ENCODE data around the gene ARHGAP33. TPM values are rescaled to one million over a fixed set of nuclear protein-coding genes. Genes with fewer than 3 reads are reported as not detected.

ARHGAP33 gene
- total RNA-seq, 1 donor from 2014 or later: 24.5 TPM

DNA sequence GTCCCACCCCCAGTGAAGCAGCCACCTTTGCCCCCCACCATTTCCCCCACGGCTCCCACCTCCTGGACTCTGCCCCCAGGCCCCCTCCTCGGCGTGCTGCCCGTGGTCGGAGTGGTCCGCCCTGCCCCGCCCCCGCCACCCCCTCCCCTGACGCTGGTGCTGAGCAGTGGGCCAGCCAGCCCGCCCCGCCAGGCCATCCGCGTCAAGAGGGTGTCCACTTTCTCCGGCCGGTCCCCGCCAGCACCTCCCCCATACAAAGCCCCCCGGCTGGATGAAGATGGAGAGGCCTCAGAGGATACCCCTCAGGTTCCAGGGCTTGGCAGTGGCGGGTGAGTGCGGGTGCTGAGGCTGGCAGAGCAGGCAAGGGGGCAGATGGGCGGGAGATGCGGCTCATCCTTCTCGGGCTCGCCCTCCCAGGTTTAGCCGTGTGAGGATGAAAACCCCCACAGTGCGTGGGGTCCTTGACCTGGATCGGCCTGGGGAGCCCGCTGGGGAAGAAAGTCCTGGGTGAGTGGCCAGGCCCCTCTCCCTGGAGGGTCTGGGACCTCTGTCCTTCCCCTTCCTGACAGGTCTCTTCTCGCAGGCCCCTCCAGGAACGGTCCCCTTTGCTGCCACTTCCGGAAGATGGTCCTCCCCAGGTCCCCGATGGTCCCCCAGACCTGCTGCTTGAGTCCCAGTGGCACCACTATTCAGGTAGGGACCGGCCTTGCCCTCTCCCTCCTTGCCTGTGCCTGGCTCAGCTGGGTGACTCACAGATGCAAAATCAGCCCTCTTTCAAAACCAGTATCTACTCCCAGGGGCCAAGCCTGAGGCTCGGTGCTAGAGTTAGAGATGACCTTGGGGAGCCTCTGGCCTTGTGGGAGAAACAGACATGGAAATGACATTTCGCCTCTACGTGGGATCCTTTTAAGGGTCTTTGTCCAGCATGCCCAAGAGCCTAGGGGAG is 41.9 kb upstream of the ARHGAP33 start:
- Mint-ChIP-seq H3K9me3 (no peaks in the 10 kb centered on the region), H3K4me3 (no peak overlapping the region), H3K4me1 (ENCODE audit: low read depth) (no peaks in the 10 kb centered on the region), H3K27me3 (ENCODE audit: insufficient read depth) (no peaks in the 10 kb centered on the region), H3K27ac (no peak overlapping the region), H3K36me3 (ENCODE audit: low read depth) (peaks cover 59% of the 10 kb centered on the region)
- no peak for DNase-seq (ENCODE audit: low spot score)
- intact Hi-C loops (cut with micrococcal nuclease): no loop called here

DNA sequence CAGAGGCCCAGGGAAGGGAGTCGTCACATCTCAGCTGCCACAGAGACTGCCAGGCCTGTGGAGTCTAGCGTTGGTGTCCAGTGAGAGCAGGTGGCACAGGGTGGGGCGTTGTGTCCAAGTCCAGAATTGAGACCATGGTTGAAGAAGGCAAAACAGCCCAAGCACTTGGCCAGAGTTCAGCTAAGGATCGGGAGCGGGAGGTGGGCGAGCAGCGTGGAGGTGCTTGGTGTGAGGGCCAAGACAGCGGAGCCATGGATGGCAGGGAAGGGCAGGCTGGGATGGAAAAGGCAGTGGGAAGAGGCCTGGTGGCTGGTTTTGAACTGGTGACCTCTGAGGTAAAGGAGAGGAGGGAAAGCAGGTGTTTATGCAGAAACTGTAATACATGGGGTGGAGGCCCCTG is 41.1 kb upstream of the ARHGAP33 start:
- intact Hi-C loops (cut with micrococcal nuclease): no loop called here
- no peak overlapping the region for H3K4me3 Mint-ChIP-seq
- no peaks in the 10 kb centered on the region for H3K9me3 Mint-ChIP-seq
- H3K27me3 Mint-ChIP-seq (ENCODE audit: insufficient read depth): no peaks in the 10 kb centered on the region
- H3K27ac Mint-ChIP-seq: no peak overlapping the region
- DNase-seq (ENCODE audit: low spot score): no peak
- H3K4me1 Mint-ChIP-seq (ENCODE audit: low read depth): no peaks in the 10 kb centered on the region
- peaks cover 60% of the 10 kb centered on the region for H3K36me3 Mint-ChIP-seq (ENCODE audit: low read depth)

- intact Hi-C loops (cut with micrococcal nuclease): no loop called here
- Mint-ChIP-seq H3K27ac (no peak overlapping the region), H3K9me3 (no peaks in the 10 kb centered on the region)
Measured at GRCh38 chr19:35734889-35735288, 40.5 kb upstream of the ARHGAP33 start.

DNA sequence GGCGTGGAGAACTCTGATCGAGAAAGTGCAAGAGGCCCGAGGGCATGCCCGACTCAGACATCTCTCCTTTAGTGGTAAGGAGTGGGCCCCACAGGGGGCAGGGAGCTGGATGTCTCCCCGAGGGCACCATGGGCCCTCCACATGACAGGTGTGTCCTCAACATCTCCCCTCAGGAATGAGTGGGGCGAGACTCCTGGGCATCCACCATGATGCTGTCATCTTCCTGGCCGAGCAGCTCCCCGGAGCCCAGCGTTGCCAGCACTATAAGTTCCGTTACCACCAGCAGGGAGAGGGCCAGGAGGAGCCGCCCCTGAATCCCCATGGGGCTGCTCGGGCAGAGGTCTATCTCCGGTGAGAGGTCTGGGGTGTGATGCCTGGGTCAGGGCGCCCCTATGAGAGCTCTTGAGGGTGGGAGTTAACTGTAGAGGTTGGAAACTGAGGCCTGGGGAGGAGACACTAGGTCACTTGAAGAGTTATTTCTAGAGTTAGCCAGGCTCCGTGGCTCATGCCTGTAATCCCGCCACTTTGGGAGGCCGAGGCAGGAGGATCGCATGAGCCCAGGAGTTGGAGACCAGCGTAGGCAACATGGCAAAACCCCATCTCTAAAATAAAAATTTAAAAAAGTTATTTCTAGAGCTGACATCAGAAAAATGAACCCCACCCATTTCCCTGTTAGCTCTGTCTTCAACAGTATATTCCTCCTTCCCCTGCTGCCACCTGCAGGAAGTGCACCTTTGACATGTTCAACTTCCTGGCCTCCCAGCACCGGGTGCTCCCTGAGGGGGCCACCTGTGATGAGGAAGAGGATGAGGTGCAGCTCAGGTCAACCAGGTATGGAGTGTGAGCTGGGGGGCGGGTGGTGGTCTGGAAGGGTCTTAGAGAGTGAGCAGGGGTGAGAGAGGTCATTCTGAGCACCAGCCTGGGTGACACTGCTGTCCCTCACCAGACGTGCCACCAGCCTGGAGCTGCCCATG is 38.2 kb upstream of the ARHGAP33 start:
- Mint-ChIP-seq H3K4me3 (peak overlapping the region; percentile 32), H3K4me1 (ENCODE audit: low read depth) (peaks cover 3% of the 10 kb centered on the region), H3K27me3 (ENCODE audit: insufficient read depth) (no peaks in the 10 kb centered on the region), H3K36me3 (ENCODE audit: low read depth) (peaks cover 45% of the 10 kb centered on the region), H3K27ac (no peak overlapping the region), H3K9me3 (no peaks in the 10 kb centered on the region)
- DNase-seq (ENCODE audit: low spot score): no peak
- intact Hi-C loops (cut with micrococcal nuclease): no loop called here

More at GRCh38 chr19:35734889-35735288, 40.5 kb upstream of the ARHGAP33 start:
- no peaks in the 10 kb centered on the region for H3K4me1 Mint-ChIP-seq (ENCODE audit: low read depth)
- H3K4me3 Mint-ChIP-seq: no peak overlapping the region
- H3K36me3 Mint-ChIP-seq (ENCODE audit: low read depth): peaks cover 56% of the 10 kb centered on the region
- no peak for DNase-seq (ENCODE audit: low spot score)
- no peaks in the 10 kb centered on the region for H3K27me3 Mint-ChIP-seq (ENCODE audit: insufficient read depth)

DNA sequence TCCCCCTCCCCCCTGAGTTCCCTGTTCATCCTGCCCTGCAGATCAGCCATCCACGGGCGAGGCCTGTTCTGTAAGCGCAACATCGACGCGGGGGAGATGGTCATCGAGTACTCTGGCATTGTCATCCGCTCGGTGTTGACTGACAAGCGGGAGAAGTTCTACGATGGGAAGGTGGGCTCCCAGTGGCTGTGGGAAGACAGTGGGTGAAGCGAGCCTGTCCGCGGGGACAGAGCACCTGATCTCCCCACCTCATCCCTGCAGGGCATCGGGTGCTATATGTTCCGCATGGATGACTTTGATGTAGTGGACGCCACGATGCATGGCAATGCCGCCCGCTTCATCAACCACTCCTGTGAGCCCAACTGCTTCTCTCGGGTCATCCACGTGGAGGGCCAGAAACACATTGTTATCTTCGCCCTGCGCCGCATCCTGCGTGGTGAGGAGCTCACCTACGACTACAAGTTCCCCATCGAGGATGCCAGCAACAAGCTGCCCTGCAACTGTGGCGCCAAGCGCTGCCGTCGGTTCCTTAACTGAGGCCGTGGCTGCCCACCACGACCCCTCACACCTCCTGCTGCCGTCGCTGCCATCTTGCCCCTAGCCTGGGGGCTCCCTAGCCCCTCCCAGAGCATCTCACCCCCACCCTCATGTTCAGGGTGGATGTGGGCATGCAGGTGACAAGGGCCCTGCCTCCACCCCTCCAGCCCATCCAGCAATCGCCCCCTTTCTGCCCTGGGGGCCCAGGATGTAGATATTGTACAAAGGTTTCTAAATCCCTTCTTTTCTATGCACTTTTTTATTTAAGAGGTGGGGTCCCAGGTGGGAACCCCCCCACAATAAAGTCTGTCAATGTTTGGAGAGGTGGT is 37.1 kb upstream of the ARHGAP33 start:
- intact Hi-C loops (cut with micrococcal nuclease): no loop called here
- no peak for DNase-seq (ENCODE audit: low spot score)
- Mint-ChIP-seq H3K36me3 (ENCODE audit: low read depth) (peaks cover 49% of the 10 kb centered on the region), H3K9me3 (no peaks in the 10 kb centered on the region), H3K4me1 (ENCODE audit: low read depth) (peaks cover 10% of the 10 kb centered on the region), H3K27ac (no peak overlapping the region), H3K4me3 (peak overlapping the region; percentile 19), H3K27me3 (ENCODE audit: insufficient read depth) (no peaks in the 10 kb centered on the region)

DNA sequence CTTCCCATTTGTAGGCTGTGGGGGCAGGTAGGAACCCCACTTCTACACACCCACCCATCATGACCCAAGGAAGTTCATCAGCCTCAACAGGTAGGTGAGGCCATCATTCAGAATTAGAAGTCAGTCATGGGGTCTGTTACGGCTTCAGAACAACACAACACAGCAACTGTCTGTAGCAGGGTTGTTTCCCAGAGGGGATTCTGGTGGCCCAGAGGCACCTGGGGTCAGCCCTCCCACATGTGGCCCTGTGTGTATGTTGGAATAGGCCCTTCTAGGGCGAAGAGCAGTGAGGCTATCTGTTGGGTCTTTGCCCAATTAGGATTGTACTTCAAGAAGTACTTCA is 36.5 kb upstream of the ARHGAP33 start:
- Mint-ChIP-seq H3K4me3 (peak overlapping the region; percentile 72), H3K4me1 (ENCODE audit: low read depth) (peaks cover 15% of the 10 kb centered on the region), H3K27ac (no peak overlapping the region), H3K9me3 (no peaks in the 10 kb centered on the region), H3K36me3 (ENCODE audit: low read depth) (peaks cover 49% of the 10 kb centered on the region), H3K27me3 (ENCODE audit: insufficient read depth) (no peaks in the 10 kb centered on the region)
- intact Hi-C loops (cut with micrococcal nuclease): no loop called here
- DNase-seq (ENCODE audit: low spot score): no peak

GRCh38 chr19:35739275-35740107 is 35.9 kb upstream of the ARHGAP33 start:
- intact Hi-C loops (cut with micrococcal nuclease): loop anchor here (1.0 to 10.0 kb wide), 13 partner anchors 9 to 585 kb away; partner anchors contain the start of genes APLP1, ARHGAP33, COX6B1 and FXYD5
- H3K4me1 Mint-ChIP-seq (ENCODE audit: low read depth): peaks cover 21% of the 10 kb centered on the region
- H3K27ac Mint-ChIP-seq: no peak overlapping the region
- DNase-seq (ENCODE audit: low spot score): no peak
- H3K9me3 Mint-ChIP-seq: no peaks in the 10 kb centered on the region
- H3K4me3 Mint-ChIP-seq: peak overlapping the region; percentile 72
- peaks cover 42% of the 10 kb centered on the region for H3K36me3 Mint-ChIP-seq (ENCODE audit: low read depth)
- no peaks in the 10 kb centered on the region for H3K27me3 Mint-ChIP-seq (ENCODE audit: insufficient read depth)

- H3K27me3 Mint-ChIP-seq (ENCODE audit: insufficient read depth): no peaks in the 10 kb centered on the region
- DNase-seq (ENCODE audit: low spot score): no peak
- no peak overlapping the region for H3K27ac Mint-ChIP-seq
- peak overlapping the region; percentile 93 for H3K4me3 Mint-ChIP-seq
- peaks cover 37% of the 10 kb centered on the region for H3K36me3 Mint-ChIP-seq (ENCODE audit: low read depth)
- H3K9me3 Mint-ChIP-seq: no peaks in the 10 kb centered on the region
- intact Hi-C loops (cut with micrococcal nuclease): loop anchor here (1.0 to 10.0 kb wide), 13 partner anchors 8 to 585 kb away; partner anchors contain the start of genes APLP1, ARHGAP33, COX6B1 and FXYD5
- peaks cover 21% of the 10 kb centered on the region for H3K4me1 Mint-ChIP-seq (ENCODE audit: low read depth)
Measured at GRCh38 chr19:35740108-35740422, 35.3 kb upstream of the ARHGAP33 start.

DNA sequence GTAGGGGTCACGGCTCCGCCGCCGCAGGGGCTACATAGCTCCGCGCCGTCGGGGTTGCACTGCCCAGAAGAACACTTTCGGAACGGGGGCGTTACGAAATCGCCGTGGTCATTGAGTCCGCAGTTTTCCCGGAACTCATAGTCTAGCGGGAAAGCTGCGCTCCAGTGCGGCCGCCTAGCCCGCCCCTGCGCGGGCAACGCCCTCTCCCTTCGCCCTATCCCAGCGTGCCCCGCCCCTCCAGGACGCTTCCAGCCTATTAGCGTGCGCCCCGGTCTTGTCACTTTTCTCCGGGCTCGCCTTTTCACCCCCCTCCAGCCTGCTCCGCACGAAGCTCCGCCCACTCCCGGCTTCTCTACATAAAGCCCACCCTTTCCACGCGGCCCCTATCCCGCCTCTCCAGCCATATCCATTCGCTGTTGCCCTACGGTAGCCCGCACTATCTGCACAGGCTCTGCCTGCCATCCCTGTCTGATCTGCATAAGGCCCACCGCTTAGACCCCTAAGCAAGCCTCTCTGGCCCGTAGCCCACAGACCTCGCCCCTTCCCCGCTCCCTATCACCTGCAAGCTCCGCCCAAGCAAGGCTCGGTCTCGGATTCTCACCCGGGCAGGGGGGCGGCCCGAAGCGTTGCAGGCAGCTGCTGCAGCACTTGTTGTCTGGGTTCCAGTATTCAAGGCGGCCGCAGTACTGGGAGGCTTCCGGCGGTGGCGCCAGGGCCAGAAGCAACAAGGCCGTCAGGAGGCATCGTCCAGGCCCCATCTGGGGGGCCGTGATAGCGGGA is 34.8 kb upstream of the ARHGAP33 start:
- Mint-ChIP-seq H3K36me3 (ENCODE audit: low read depth) (peaks cover 34% of the 10 kb centered on the region), H3K27ac (peak overlapping the region; percentile 93), H3K4me3 (peak overlapping the region; percentile 93), H3K4me1 (ENCODE audit: low read depth) (peaks cover 23% of the 10 kb centered on the region), H3K27me3 (ENCODE audit: insufficient read depth) (peaks cover 2% of the 10 kb centered on the region), H3K9me3 (no peaks in the 10 kb centered on the region)
- intact Hi-C loops (cut with micrococcal nuclease): loop anchor here (1.0 to 10.0 kb wide), 13 partner anchors 8 to 586 kb away; partner anchors contain the start of genes APLP1, ARHGAP33, COX6B1 and FXYD5
- peak; percentile 95 for DNase-seq (ENCODE audit: low spot score)

DNA sequence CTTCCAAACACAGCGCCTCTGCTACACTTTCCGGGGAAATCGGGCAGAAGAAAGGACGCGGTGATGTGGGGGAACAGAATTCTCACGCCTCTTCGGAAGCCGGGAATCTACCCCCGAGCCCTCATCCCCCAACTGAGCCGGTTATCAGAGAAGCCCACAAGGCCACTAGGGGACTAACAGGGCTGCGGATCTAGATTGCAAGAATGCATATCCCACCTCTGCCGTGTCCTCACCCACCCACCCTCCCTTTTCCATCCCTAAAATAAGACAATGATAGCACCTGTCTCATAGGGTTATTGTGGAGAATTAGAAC is 34.2 kb upstream of the ARHGAP33 start:
- no peaks in the 10 kb centered on the region for H3K9me3 Mint-ChIP-seq
- H3K27ac Mint-ChIP-seq: peak overlapping the region; percentile 97
- H3K4me1 Mint-ChIP-seq (ENCODE audit: low read depth): peaks cover 28% of the 10 kb centered on the region
- DNase-seq (ENCODE audit: low spot score): no peak
- peak overlapping the region; percentile 93 for H3K4me3 Mint-ChIP-seq
- H3K27me3 Mint-ChIP-seq (ENCODE audit: insufficient read depth): peaks cover 2% of the 10 kb centered on the region
- H3K36me3 Mint-ChIP-seq (ENCODE audit: low read depth): peaks cover 31% of the 10 kb centered on the region
- intact Hi-C loops (cut with micrococcal nuclease): loop anchor here (2.0 to 10.0 kb wide), 4 partner anchors 128 to 586 kb away; partner anchors contain the start of genes APLP1, FXYD5, TMEM147 and ZNF565

Data from activated T-helper 1 cell treated with anti-CD3 and anti-CD28 coated beads, Interleukin-12 subunit alpha, Interleukin-12 subunit beta, Interleukin-2, Interleukin-4 antibody, amounts not matched to agents 30 ng/mL and 10 ng/mL and 1 ng/mL, durations not matched to agents 14 hours and 24 hours and 36 hours (primary cell).